GM18873 (cell line): Measurements from ENCODE around the gene ABLIM1.
"Not testable (repeated sequence)": the region's sequence is repeated elsewhere in the genome, so short reads cannot be mapped to it uniquely, and the experiment has no call there.

Experiments
- ATAC-seq: cut with Tn5 transposase; IDR thresholded peaks from one replicate; pipeline ENCODE4 v1.9.1; 2021; ENCODE audit warnings: mild to moderate bottlenecking, moderate library complexity, moderate number of reproducible peaks; ENCODE audit not compliant: unreplicated experiment, low FRiP score

ABLIM1 gene

DNA sequence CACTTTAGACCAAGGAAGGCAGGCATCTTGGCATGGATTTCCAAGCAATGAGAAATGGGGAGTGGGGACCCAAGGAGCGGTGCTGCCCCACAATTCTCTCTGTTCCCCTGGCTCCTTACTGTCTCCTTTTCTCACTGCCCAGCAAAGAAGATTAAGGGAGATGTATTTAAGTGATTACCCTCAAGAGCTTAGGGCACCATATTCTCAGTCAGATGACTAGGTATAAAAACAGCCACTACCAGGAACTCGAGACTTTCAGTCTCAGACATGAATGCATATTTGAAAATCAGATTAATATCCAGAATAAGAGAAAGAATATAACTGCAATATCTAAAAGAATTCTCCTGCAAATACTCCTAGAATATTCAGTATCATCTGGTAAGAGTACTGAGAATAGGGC lies at the start of gene ABLIM1:
ABLIM1 (minus strand) TSS at position 101 of the 400 bp plus-strand sequence; CDS start at position 26, 75 bp downstream.
- ATAC-seq = no peak

DNA sequence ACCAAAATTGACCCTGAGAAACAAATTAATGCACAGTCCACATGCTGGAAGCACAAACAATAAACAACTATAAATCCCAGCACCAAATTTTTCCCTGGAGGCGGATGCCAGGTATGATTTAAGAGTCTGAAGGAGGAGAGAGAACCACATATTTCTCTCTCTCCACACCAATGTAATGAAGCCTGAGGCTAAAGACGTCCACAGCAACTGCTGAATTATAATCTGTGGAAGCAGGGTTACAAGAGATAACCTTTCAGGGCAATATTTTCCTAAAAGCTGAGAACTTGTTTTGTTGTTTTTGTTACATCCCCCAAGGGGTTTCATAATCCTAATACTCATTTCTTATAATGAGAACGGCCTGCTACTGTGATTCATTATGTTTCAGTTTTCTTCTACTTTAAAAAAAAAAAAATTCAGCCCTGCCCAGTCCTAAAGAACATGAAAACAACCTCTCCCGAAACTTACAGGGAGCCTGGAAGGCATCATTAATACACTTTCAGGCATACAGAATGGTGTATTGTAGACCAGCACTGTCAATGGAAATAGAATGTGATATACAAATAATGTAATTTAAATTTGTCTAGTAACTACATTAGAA lies 48.5 kb upstream of the ABLIM1 start:
- no peak for ATAC-seq

DNA sequence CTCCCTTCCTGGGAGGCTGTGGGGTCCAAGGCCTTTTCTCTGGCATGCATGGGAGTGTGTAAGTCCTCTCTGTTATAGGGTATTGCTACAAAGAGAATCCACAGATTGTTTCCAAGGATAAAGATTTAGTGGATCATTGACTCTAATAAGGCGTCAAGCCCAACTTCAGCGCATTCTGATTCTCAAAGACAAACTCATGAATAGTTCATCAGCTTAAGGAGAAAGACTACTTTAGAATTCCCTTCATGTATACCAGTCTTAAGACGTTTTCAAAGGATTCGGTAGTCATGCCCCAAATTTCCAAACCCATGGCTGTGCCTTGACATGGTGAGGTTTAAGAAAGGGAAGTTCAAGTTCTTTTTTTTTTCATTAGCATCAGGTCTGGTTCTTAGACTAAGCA lies 46.6 kb upstream of the ABLIM1 start:
- no peak for ATAC-seq

DNA sequence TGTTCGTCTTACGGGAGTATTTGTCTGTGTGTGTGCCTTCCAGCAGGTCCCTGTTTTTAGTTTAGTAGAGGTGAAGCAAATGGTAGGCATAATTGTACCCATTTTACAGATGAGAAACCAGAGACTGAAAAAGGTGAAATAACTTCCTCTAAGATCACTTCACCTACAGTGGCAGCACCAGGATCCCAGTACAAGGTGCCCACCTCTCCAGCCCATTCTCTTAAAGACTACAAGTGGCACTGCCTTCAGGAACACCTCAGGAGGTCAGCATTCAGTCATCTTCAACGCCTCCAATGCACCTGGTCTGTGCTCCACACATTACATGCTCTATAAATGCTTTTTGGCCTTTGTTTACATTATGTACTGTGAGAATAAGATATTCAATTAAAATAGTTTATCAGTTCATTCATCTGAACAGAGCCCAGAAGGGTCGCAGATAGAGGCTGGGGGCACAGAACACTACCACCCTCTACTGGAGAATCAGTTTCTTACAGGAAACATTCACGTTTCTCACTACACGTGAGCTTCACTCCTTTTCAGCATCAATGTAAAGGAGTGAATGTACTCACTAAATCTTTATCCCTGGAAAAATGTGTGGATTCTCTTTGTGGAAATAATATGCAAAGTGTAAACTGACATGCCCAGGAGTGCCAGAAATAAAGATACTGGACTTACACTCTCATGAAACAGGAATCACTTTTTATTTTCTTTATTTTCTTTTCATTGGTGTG lies 45.5 kb upstream of the ABLIM1 start:
- no peak for ATAC-seq

DNA sequence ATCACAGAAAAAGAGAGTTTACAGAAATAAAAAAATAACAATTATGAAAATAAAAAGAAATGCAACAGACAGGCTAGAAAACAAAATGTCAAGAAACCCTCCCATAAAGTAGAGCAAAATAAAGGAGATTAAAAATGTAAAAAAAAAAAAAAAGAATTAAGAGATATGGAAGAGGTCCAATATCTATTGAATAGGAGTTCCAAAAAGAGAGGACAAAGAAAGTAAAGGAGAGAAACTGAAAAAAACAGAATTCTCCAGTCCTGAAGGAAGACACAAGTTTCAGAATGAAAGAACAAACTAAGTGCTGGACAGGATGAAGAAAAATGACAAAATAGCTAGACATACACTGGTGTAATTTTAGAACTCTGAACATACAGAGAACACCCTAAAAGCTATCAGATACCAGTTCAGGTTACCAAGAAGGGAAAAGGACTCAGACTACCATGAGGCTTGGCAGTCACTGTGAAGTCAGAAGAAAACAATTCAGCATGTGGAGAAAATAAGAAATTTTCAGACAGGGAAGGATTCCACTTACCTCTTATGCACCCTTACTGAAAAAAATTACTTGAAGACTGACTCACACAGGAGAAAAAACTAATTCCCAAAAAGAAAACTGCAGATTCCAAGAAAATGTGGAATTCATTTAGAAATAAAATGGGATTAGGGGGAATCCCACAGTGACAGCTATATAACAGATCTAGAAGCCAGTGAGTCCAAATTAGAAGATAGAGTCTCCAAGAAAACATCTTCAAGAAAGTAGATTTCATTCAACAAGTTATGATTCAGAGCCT lies 40.4 kb upstream of the ABLIM1 start:
- no peak for ATAC-seq

DNA sequence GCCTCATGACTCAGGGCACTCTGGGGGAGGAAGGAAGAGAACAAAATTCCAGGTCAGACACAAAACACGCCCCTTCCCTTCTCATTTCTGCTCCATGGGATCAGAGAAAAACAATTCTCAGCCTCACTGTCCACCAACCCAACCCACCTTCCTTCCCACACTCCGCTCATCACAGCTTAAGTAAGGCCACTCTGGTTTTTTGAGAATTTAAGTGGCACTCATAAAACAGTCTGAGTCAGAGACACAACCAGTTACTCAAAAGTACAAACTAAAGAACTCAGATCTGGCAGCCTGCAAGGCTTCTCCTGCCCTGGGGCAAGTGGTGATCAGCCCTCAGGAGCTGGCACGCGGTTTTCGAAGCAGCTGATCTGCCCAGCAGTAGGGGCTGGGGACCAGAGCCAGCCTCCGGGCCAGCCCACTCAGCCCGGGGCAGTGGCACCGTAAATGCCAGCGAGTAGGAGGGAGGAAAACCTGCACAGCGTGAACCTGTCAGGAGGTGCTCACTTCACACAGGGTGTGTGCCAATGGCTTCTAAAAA lies 39.1 kb upstream of the ABLIM1 start:
- ATAC-seq = no peak

DNA sequence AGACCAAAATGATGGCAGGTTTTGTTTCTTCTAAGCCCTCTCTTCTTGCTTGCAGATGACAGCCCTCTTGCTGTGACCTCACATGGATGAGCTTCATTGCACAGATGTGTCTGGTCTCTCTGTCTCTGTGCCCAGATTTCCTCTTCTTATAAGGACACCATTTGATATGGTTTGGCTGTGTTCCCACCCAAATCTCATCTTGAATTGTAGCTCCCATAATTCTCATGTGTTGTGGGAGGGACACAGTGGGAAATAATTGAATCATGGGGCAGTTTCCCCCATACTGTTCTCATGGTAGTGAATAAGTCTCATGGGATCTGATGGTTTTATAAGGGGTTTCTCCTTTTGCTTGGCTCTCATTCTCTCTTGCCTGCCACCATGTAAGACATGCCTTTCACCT lies 38.2 kb upstream of the ABLIM1 start:
- not testable (repeated sequence) for ATAC-seq

DNA sequence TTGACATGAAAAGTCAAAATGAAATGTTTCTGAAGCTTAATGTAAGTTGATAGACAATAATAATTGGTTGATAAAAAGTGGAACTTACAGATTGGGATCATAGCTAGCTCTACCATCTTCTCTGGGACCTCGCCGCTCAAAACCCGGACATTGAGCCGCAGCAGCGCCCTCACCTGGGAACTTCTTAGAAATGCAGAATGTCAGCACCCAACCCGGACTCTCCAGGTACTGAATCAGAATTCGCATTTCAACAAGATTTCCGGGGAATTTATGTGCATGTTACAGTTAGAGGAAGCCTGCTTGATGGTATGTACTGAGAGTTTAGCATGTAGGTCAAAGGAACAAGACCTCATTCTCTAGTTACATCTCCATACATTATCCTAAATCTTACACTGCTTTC lies 36.7 kb upstream of the ABLIM1 start:
- no peak for ATAC-seq

DNA sequence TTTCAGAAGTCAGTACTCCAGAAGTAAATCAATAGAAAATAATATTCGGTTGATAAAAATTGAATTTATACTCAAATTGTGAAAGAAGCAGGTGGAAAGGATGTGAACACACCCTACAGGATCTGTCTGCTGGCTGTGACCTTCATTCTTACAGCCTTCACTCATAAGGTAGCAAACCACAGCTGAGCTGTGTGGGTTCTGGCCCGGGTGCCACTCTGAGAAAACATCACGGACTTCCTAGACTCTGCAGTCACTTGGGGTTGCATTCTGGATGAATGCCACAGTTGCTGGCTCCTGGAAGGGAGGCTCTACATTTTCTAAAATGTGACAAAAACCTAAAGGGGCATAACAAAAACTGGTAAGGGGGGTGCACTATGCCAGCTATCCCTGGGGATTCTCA lies 36.0 kb upstream of the ABLIM1 start:
- ATAC-seq = no peak

DNA sequence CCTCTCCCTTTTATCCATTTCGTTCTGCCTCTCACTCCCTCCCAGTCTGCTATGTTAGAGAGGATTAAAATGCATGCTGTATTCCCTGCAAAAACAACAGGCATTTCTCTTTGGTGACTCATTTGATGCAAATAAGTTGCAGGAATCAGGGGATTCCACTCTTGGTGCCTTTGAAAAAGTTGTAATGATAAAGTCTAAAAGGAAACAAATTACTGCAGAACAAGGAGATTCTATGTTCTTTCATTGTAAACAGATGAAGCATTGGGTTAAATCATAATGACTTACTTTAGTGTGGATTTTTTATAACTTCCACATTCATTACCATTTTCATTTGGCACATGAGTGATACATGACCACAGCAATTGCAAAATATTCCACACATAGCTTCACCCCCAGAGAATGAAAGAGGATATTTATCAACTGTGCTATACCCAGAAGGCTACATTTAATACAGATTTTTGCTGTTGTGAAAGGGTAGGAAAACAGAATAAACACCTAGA lies 33.4 kb upstream of the ABLIM1 start:
- no peak for ATAC-seq

DNA sequence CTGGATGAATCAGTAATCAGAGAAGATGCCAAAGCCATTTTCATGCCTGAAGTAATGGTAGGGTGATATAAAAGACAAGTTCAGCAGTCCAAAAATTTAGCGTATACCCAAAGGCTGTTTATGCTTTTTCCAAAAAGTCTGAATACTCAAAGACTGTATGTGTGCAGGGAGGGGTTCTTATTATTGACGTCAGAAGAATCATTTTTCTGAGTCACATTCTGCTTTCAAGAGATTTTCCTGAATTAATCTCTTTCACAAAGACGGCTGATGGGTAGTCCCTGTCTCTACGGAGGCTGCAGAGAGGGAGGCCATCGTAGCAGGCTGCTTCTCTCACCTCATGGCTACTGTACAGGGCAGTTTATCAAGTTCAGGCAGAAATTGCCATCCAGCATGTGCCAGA lies 30.7 kb upstream of the ABLIM1 start:
- no peak for ATAC-seq

DNA sequence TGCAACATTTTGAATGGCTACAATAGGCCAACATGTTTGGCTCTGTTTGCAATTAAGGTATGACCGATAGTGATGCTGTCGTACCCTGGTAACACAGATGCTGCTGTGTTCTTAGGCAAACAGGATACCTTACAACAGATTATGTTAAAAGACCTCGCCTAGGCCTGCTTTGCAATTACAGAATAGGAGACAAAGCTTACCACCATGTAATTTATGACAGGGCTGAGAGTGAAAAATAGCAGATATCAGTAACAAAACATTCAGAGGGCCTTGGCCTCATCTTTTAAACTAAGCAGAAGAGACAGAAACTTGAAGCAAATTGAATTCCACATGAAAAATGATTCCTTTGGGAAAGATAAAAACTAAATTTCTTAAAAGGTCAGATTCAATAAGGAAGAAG lies 29.4 kb upstream of the ABLIM1 start:
- no peak for ATAC-seq

DNA sequence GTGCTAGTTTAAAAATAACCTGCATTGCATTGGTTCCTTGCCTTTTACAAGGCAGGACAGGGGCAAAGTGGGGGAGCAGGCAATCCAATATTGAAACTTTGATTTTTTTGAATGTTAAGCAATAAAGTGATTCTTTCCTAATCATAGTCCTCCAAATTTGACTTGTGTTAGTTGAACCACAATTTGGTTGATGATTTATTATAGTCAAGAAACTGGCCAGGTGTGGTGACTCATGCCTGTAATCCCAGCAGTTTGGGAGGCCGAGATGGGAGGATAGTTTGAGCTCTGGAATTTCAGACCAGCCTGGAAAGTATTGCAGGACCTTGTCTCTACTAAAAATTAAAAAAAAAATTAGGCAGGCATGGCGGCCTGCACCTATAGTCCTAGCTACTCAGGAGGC lies 27.9 kb upstream of the ABLIM1 start:
- no peak for ATAC-seq

DNA sequence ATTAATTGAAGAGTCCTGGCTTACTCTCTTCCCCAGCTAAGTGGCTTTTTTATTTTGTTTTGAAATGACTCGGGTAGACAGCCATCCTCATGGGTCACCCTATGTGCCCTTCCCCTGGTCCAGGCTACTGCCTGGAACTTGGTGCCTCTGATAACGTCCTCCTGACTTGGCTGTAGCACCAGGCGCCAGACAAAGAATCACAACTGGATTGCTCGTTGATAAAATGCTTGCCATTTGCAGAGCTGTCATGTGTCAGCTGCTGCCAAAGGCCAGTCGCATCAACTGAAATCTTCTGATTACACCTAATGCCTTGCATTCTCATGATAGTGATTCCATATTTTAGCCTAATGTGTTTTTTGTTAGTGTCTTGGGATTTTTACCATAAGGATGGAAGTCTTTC lies 27.4 kb upstream of the ABLIM1 start:
- no peak for ATAC-seq

DNA sequence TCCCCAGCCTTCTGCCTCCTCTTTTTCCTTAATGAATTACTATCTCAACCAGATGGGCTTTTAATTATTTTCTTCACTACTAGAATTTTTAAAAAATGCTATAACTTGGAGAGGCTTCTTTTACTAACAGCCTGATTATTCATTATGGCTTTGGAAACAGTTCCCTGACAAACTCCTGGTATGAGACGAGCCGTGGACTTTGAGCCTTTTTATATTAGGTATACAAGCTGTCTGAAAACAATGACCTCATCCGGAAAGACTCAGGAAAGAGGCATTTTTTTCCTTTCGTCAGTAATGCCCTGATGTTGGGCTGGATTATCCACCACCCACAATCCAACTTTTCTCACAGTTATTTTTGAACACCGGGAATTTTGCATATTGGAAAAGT lies 26.7 kb upstream of the ABLIM1 start:
- no peak for ATAC-seq

DNA sequence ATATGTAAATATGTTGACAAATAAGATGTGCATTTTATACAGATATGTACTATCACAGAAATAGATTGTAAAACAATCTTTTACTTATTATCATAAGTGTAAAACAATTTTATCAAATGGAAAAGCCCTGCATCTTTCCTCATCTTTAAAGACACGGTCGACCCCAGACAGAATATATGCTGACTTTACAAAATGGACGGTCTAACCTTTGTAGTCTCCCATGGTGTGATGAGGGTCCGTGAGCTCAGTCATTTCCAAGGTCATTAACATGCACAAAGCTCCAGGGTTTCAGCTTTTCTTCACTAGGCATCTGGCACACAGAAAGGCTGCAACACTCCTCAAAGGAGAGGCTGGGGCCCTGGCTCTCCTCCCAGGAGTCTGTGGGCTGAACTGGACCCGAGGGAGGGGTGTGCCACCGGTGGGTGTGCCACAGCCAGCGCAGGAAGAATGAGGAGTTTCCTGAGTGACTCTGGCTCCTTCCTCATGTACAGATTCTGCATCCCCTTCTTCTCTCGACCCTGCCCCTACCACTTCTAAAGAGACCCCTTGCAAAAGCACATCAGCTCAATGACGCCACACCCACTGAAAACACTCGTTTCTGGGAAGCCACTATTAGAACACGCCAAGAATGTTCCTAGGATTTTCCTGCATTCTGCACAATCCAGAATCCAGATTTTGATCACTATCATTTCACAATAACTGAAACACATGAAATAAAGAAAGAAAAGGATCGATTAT lies 26.2 kb upstream of the ABLIM1 start:
- no peak for ATAC-seq

DNA sequence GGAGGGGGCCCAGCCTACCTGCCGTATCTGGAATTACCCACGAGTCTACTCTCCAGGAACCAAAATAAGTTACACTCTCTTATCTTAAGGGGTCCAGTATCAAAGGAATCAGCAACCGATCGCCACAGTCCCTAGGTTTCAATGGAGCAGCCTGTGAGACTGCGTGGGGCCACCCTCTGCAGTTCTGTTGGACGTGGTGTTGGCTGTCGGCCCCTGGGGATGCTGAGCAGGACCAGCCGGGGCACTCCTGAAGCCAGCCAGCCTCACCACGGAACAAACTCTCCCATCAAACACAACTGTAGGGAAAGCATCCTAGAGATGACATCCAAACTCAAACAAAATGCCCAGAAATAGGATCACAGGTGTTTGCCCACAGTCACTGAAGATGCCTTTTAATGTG lies 25.5 kb upstream of the ABLIM1 start:
- no peak for ATAC-seq

DNA sequence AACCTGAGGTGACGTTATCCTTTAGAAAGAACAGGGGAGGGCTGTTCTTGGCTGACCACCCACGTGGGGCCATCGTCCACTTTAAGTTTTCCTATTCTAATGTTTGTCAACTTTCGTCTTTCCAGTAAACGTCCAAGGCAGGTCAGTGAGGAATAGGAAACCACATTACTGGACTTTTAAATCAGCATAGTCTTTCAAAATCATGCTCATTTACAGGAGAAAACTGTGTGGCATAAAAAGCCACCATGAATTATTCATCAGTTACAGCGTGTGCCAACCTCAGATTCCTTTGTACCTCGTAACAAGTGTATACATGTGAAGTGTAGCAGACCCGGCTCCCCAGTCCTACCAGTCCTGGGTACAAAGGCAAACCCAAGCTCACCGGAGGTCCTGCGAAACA lies 25.1 kb upstream of the ABLIM1 start:
- ATAC-seq = no peak

DNA sequence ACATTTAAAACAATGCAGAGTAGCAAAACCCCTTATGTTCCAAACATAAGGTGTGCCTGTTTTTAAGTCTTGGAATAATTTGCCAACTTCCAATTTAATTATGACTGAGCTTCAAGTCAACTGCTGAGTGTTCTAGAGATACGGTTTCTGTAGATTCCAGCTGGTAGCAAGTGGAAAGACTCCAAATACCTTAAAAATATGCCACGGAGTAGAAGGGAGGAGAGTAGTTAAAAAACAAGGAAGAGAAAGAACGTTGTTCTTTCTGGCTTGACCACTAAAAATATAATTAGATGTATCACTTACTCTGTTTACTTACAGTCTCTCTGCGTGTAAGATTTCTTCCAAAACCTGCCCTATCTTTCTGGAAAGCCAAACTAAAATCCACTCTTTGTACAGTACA lies 24.5 kb upstream of the ABLIM1 start:
- no peak for ATAC-seq

DNA sequence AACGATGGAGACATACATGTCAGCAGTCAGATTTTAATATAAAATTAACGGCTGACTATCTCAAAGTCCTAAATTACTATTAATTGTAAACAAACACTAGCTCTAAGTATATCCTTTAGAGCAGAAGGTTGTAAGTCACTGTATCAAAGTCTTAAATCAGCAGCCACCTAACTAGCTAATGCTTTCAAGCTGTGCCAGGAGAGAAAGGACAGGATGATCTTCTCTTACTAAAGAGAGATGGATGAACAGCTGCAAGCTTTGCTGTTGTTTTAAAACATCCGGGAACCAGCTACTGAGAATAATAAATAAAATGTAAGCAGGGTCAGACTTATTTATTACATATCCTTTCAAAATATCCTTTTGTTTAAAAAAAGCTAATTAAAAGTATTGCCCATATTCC lies 24.0 kb upstream of the ABLIM1 start:
- ATAC-seq = no peak

DNA sequence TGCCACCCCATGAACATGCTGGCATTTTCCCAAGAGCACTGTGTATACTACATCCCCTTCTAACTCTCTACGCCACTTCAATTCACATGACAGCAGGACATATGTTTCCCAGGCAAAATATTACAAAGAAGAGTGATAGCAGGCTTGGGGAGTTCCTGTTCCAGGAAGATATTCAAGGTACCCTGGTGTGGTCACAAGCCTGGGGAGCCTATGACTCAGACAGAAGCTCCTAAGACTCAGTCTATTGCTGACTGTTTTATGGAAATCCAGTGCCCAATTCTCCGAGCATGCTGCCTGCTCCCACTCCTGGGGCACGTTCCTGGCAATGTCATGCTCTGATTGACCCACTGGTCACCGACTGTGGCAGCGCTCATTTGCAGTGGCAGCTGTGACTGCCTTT lies 23.5 kb upstream of the ABLIM1 start:
- ATAC-seq = no peak
